Measurements from ENCODE around the gene PFDN4. TPM values are rescaled to one million over a fixed set of nuclear protein-coding genes. Genes with fewer than 3 reads are reported as not detected.

The PFDN4 gene
- total and polyA plus RNA-seq, 2 donors (not counting 1 experiment from before 2014, with no cell fraction given) = 86.7 to 87.0 TPM

GRCh38 chr20:54160065-54161007 is 47.6 kb upstream of the PFDN4 start:
- Histone ChIP-seq H2AFZ (ENCODE audit: low read length) (no peak overlapping the region), H3K27me3 (ENCODE audit: control insufficient read depth, insufficient read depth, low read length) (peaks cover 7% of the 10 kb centered on the region), H3K4me1 (ENCODE audit: control insufficient read depth, extremely low read depth, insufficient read depth, low read length) (no peaks in the 10 kb centered on the region), H3K79me2 (ENCODE audit: control insufficient read depth, insufficient read depth, low read length) (no peaks in the 10 kb centered on the region), H4K20me1 (ENCODE audit: control insufficient read depth, extremely low read depth, insufficient read depth, low read length) (no peaks in the 10 kb centered on the region), H3K4me2 (ENCODE audit: extremely low read depth, insufficient read depth, low read length) (no peak overlapping the region), H3K36me3 (ENCODE audit: control insufficient read depth, insufficient read depth, low read length) (no peaks in the 10 kb centered on the region), H3K4me3 (replicated peaks in 1 of 4; ENCODE audit: control extremely low read depth in 1 of 4, insufficient read depth in 1 of 4, low read depth in 3 of 4, low read length in 4 of 4) (no peak overlapping the region), H3K9me3 (ENCODE audit: control insufficient read depth, insufficient read depth, low read depth, low read length) (no peaks in the 10 kb centered on the region), H3K9ac (ENCODE audit: insufficient read depth, low read length) (no peak overlapping the region), H3K27ac (ENCODE audit: insufficient read depth, low read length) (no peak overlapping the region)
- no peak for TF ChIP-seq EZH2 (IDR thresholded peaks at IDR 0.05; ENCODE audit: low read length, missing control alignments)
- no peak for TF ChIP-seq CTCF (conservative IDR thresholded peaks at IDR 0.05 in 1 of 2, IDR thresholded peaks at IDR 0.05 in 1 of 2; ENCODE audit: low read depth in 1 of 2, low read length in 2 of 2)
- no peak for DNase-seq (ENCODE audit: low read depth in 2 of 2)

- Histone ChIP-seq H3K4me2 (ENCODE audit: extremely low read depth, insufficient read depth, low read length) (no peak overlapping the region), H3K36me3 (ENCODE audit: control insufficient read depth, insufficient read depth, low read length) (no peaks in the 10 kb centered on the region), H3K79me2 (ENCODE audit: control insufficient read depth, insufficient read depth, low read length) (no peaks in the 10 kb centered on the region), H3K4me1 (ENCODE audit: control insufficient read depth, extremely low read depth, insufficient read depth, low read length) (no peaks in the 10 kb centered on the region), H3K4me3 (replicated peaks in 1 of 4; ENCODE audit: control extremely low read depth in 1 of 4, insufficient read depth in 1 of 4, low read depth in 3 of 4, low read length in 4 of 4) (no peak overlapping the region), H3K27ac (ENCODE audit: insufficient read depth, low read length) (no peak overlapping the region), H3K9me3 (ENCODE audit: control insufficient read depth, insufficient read depth, low read depth, low read length) (no peaks in the 10 kb centered on the region), H3K27me3 (ENCODE audit: control insufficient read depth, insufficient read depth, low read length) (peaks cover 7% of the 10 kb centered on the region), H4K20me1 (ENCODE audit: control insufficient read depth, extremely low read depth, insufficient read depth, low read length) (no peaks in the 10 kb centered on the region), H3K9ac (ENCODE audit: insufficient read depth, low read length) (no peak overlapping the region), H2AFZ (ENCODE audit: low read length) (no peak overlapping the region)
- no peak for DNase-seq (ENCODE audit: low read depth in 2 of 2)
- no peak for TF ChIP-seq EZH2 (IDR thresholded peaks at IDR 0.05; ENCODE audit: low read length, missing control alignments)
- TF ChIP-seq CTCF (conservative IDR thresholded peaks at IDR 0.05 in 1 of 2, IDR thresholded peaks at IDR 0.05 in 1 of 2; ENCODE audit: low read depth in 1 of 2, low read length in 2 of 2) = no peak
Measured at GRCh38 chr20:54161008-54161820, 46.7 kb upstream of the PFDN4 start.

- no peak for DNase-seq (ENCODE audit: low read depth in 2 of 2)
- Histone ChIP-seq H4K20me1 (ENCODE audit: control insufficient read depth, extremely low read depth, insufficient read depth, low read length) (no peaks in the 10 kb centered on the region), H3K27me3 (ENCODE audit: control insufficient read depth, insufficient read depth, low read length) (peaks cover 7% of the 10 kb centered on the region), H3K4me2 (ENCODE audit: extremely low read depth, insufficient read depth, low read length) (no peak overlapping the region), H3K27ac (ENCODE audit: insufficient read depth, low read length) (no peak overlapping the region), H3K9me3 (ENCODE audit: control insufficient read depth, insufficient read depth, low read depth, low read length) (no peaks in the 10 kb centered on the region), H3K4me1 (ENCODE audit: control insufficient read depth, extremely low read depth, insufficient read depth, low read length) (no peaks in the 10 kb centered on the region), H3K9ac (ENCODE audit: insufficient read depth, low read length) (no peak overlapping the region), H3K4me3 (replicated peaks in 1 of 4; ENCODE audit: control extremely low read depth in 1 of 4, insufficient read depth in 1 of 4, low read depth in 3 of 4, low read length in 4 of 4) (no peak overlapping the region), H3K36me3 (ENCODE audit: control insufficient read depth, insufficient read depth, low read length) (no peaks in the 10 kb centered on the region), H3K79me2 (ENCODE audit: control insufficient read depth, insufficient read depth, low read length) (no peaks in the 10 kb centered on the region), H2AFZ (ENCODE audit: low read length) (no peak overlapping the region)
- no peak for TF ChIP-seq EZH2 (IDR thresholded peaks at IDR 0.05; ENCODE audit: low read length, missing control alignments)
- TF ChIP-seq CTCF (conservative IDR thresholded peaks at IDR 0.05 in 1 of 2, IDR thresholded peaks at IDR 0.05 in 1 of 2; ENCODE audit: low read depth in 1 of 2, low read length in 2 of 2) = no peak
Measured at GRCh38 chr20:54161821-54162149, 46.1 kb upstream of the PFDN4 start.

Data from fibroblast of lung (primary cell).